ENCODE data around the gene DLK1.

The DLK1 gene

DNA sequence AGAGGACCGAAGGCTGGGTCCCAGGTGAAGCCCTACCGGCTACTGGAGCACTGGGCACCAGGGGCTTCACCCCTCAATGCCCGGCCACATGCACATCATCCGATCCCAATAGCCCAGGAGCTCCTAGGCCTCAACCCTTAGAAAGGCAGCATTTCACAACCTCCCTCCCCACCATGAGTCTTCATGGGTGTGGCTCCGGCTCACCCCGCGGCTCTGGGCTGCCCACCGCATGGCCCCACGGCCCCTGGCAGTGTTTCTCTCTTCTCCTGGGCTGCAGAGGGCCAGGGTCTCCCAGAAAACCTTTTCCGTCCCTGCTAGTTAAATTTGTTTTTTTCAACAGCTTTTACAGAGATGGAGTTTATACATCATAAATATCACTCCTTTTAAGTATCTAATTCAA, 28.6 kb upstream of the DLK1 start:
- Histone ChIP-seq H3K4me3 (ENCODE audit: low read length) (no peak overlapping the region), H2AFZ (ENCODE audit: low read depth, low read length) (no peak overlapping the region), H3K4me1 (ENCODE audit: insufficient read depth, low read length) (no peaks in the 10 kb centered on the region), H3K27me3 (ENCODE audit: insufficient read depth, low read length) (no peaks in the 10 kb centered on the region), H3K9me3 (ENCODE audit: low read length) (no peaks in the 10 kb centered on the region), H3K36me3 (ENCODE audit: insufficient read depth, low read length) (no peaks in the 10 kb centered on the region)

- no peaks in the 10 kb centered on the region for H3K4me1 ChIP-seq (ENCODE audit: insufficient read depth, low read length)
- no peaks in the 10 kb centered on the region for H3K27me3 ChIP-seq (ENCODE audit: insufficient read depth, low read length)
- H3K9me3 ChIP-seq (ENCODE audit: low read length): no peaks in the 10 kb centered on the region
- no peaks in the 10 kb centered on the region for H3K36me3 ChIP-seq (ENCODE audit: insufficient read depth, low read length)
- no peak overlapping the region for H2AFZ ChIP-seq (ENCODE audit: low read depth, low read length)
- no peak overlapping the region for H3K4me3 ChIP-seq (ENCODE audit: low read length)
These were observed 27.8 kb upstream of the DLK1 start for GRCh38 chr14:100698666-100699448.

GRCh38 chr14:100701314-100701713, 25.4 kb upstream of the DLK1 start:
- no peaks in the 10 kb centered on the region for H3K4me1 ChIP-seq (ENCODE audit: insufficient read depth, low read length)
- no peaks in the 10 kb centered on the region for H3K36me3 ChIP-seq (ENCODE audit: insufficient read depth, low read length)
- no peak overlapping the region for H2AFZ ChIP-seq (ENCODE audit: low read depth, low read length)
- no peak overlapping the region for H3K4me3 ChIP-seq (ENCODE audit: low read length)
- H3K27me3 ChIP-seq (ENCODE audit: insufficient read depth, low read length): no peaks in the 10 kb centered on the region
- no peaks in the 10 kb centered on the region for H3K9me3 ChIP-seq (ENCODE audit: low read length)

GRCh38 chr14:100702590-100702989, 24.1 kb upstream of the DLK1 start:
- Histone ChIP-seq H2AFZ (ENCODE audit: low read depth, low read length) (no peak overlapping the region), H3K36me3 (ENCODE audit: insufficient read depth, low read length) (no peaks in the 10 kb centered on the region), H3K27me3 (ENCODE audit: insufficient read depth, low read length) (no peaks in the 10 kb centered on the region), H3K4me3 (ENCODE audit: low read length) (no peak overlapping the region), H3K4me1 (ENCODE audit: insufficient read depth, low read length) (no peaks in the 10 kb centered on the region), H3K9me3 (ENCODE audit: low read length) (no peaks in the 10 kb centered on the region)

DNA sequence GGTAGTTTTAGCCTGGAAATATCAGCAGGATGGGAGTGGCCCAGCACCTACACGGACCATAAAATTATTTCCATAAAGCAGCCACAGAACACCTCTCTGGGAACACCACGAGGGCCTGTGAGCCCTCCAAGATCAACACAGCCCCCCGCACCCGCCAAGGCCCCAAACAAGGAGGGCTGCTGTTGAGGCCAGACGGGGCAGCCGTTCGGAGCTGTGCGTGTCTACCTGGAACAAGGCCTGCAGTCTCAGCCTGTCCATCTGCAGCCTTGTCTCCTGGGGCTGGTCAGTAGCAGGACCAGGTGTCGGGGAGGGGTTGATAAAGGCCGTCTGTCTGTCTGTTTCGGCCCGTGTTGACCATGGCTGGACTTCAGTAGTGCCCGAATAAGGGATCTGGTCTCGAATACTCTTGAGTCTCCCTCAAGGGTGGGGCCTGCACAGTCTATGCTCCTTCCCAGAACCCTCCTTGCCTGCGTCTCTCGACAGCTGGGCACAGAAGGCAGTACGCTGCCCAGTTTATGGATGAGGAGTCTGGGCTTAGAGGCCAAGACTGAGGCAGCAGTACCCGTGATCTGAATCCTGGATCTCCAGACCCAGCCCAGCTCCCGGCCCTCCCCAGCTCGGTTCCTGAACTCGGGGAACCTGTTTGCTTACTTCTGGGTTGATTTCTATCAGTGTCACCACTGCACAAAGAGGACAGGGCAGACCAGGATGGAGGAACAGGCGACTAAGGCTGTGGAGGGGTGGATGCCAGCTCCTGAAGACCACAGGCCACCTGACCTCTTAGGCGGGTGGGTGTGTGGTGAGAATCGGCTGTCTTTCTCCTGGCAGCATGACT, 23.1 kb upstream of the DLK1 start:
- Histone ChIP-seq H2AFZ (ENCODE audit: low read depth, low read length) (no peak overlapping the region), H3K4me3 (ENCODE audit: low read length) (no peak overlapping the region), H3K36me3 (ENCODE audit: insufficient read depth, low read length) (no peaks in the 10 kb centered on the region), H3K4me1 (ENCODE audit: insufficient read depth, low read length) (no peaks in the 10 kb centered on the region), H3K27me3 (ENCODE audit: insufficient read depth, low read length) (no peaks in the 10 kb centered on the region), H3K9me3 (ENCODE audit: low read length) (no peaks in the 10 kb centered on the region)

- H3K27me3 ChIP-seq (ENCODE audit: insufficient read depth, low read length): no peaks in the 10 kb centered on the region
- H3K9me3 ChIP-seq (ENCODE audit: low read length): no peaks in the 10 kb centered on the region
- H3K4me3 ChIP-seq (ENCODE audit: low read length): no peak overlapping the region
- peaks cover 6% of the 10 kb centered on the region for H3K4me1 ChIP-seq (ENCODE audit: insufficient read depth, low read length)
- no peaks in the 10 kb centered on the region for H3K36me3 ChIP-seq (ENCODE audit: insufficient read depth, low read length)
- no peak overlapping the region for H2AFZ ChIP-seq (ENCODE audit: low read depth, low read length)
These were observed 20.5 kb upstream of the DLK1 start for GRCh38 chr14:100706200-100706599.

DNA sequence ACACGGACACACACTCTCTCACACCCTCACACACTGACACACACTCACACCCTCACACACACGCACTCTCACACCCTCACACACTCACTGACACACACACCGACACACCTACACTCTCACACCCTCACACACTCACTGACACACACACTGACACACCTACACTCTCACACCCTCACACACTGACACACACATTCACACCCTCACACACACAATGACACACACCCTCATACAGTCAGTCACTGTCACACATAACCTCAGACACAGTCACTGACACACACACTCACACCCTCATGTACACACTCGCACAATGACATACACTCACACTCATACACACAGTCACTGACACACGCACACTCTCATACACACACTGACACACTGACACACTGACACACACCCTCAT, 19.8 kb upstream of the DLK1 start:
- Histone ChIP-seq H3K36me3 (ENCODE audit: insufficient read depth, low read length) (no peaks in the 10 kb centered on the region), H3K4me1 (ENCODE audit: insufficient read depth, low read length) (peaks cover 8% of the 10 kb centered on the region), H2AFZ (ENCODE audit: low read depth, low read length) (no peak overlapping the region), H3K9me3 (ENCODE audit: low read length) (no peaks in the 10 kb centered on the region), H3K4me3 (ENCODE audit: low read length) (no peak overlapping the region), H3K27me3 (ENCODE audit: insufficient read depth, low read length) (no peaks in the 10 kb centered on the region)

DNA sequence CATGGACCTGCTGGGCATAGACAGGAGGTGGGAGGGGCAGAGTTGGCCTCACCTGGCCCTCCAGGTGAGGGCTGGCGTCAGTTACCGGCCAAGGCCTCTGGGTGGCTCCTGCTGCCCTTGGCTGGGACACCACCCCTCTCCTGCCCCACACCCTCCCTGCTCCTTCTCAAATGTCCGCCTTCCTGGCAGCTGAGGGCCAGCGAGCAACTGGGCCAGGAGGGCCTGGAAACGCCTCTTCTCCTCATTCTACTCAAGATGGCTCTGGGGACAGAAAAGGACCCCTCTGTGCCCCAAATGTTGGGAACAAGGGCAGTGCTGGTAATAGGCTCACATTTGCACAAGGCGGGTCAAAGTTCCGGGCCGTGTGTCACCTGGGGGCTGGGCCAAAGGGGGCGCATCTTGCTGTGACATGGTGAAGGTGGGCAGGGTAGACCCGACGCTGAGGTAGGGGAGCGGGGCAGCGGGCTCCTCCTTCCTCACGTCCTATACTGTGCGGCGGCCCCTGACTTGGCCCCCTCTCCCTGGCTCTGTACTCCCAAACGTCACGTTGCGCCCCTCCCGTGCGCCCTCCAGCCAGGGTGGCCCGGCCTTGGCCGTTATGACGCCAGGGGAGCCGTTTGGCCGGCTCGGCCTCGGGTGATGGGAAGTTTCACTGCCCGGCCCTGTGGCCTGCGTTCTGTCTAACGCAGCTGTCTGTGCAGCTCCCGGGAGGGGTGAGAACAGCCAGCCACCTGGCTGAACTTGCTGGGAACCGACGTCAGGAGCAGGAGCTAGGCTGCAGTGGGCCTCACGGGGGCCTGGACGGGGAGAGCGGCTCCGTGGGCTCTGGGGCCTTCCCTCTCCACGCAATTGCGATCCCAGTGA, 18.0 kb upstream of the DLK1 start:
- no peak overlapping the region for H3K4me3 ChIP-seq (ENCODE audit: low read length)
- no peak overlapping the region for H2AFZ ChIP-seq (ENCODE audit: low read depth, low read length)
- no peaks in the 10 kb centered on the region for H3K9me3 ChIP-seq (ENCODE audit: low read length)
- peaks cover 8% of the 10 kb centered on the region for H3K4me1 ChIP-seq (ENCODE audit: insufficient read depth, low read length)
- H3K36me3 ChIP-seq (ENCODE audit: insufficient read depth, low read length): no peaks in the 10 kb centered on the region
- no peaks in the 10 kb centered on the region for H3K27me3 ChIP-seq (ENCODE audit: insufficient read depth, low read length)

DNA sequence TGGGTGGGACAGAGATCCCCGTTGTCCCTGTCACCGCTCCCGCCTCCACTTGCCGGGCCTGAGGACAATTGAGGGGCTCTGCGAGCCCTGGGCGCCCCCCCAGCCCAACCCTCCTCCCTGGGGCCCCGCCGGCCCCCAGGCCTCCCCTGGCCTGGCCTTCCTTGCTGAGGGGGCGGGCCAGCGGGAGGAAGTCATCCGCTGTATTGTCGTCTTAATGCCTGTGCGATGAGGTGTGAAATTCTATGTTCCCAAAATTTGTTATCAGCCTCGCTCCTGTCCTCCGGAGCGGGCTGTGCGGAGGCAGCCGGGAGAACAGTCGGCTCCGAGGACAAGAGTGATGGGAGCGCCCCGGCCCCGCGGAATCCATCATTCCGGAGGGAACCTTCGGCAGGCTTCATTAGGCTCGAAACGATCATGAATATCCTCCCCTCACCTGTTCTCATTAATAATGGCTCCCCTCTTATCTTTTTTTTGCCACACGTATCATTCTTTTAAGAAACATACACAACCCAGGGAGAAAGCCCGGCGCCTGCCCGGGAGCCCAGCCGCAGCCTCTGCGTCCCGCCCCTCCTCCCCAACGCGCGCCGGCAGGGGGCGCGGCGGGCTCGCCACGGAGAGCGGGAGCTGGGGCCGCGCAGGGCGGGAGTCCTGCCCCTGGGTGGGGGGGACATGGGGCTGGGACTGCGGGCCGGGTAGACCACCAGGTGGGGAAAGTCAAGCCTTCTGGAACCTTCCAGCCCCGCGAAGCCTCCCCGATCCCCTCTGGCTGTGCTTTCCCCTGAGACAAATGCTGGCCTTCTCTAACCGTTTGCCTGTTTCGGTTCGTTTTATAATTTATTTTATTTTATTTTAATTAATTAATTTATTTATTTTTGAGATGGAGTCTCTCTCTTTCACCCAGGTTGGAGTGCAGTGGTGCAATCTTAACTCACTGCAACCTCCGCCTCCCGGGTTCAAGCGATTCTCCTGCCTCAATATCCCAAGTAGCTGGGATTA, 17.1 kb upstream of the DLK1 start:
- Histone ChIP-seq H3K36me3 (ENCODE audit: insufficient read depth, low read length) (no peaks in the 10 kb centered on the region), H3K27me3 (ENCODE audit: insufficient read depth, low read length) (no peaks in the 10 kb centered on the region), H3K9me3 (ENCODE audit: low read length) (no peaks in the 10 kb centered on the region), H3K4me3 (ENCODE audit: low read length) (no peak overlapping the region), H3K4me1 (ENCODE audit: insufficient read depth, low read length) (peaks cover 8% of the 10 kb centered on the region), H2AFZ (ENCODE audit: low read depth, low read length) (no peak overlapping the region)

- peaks cover 8% of the 10 kb centered on the region for H3K4me1 ChIP-seq (ENCODE audit: insufficient read depth, low read length)
- no peak overlapping the region for H3K4me3 ChIP-seq (ENCODE audit: low read length)
- H3K27me3 ChIP-seq (ENCODE audit: insufficient read depth, low read length): no peaks in the 10 kb centered on the region
- H2AFZ ChIP-seq (ENCODE audit: low read depth, low read length): no peak overlapping the region
- no peaks in the 10 kb centered on the region for H3K9me3 ChIP-seq (ENCODE audit: low read length)
- no peaks in the 10 kb centered on the region for H3K36me3 ChIP-seq (ENCODE audit: insufficient read depth, low read length)
These were observed 16.3 kb upstream of the DLK1 start for GRCh38 chr14:100710391-100710790.

DNA sequence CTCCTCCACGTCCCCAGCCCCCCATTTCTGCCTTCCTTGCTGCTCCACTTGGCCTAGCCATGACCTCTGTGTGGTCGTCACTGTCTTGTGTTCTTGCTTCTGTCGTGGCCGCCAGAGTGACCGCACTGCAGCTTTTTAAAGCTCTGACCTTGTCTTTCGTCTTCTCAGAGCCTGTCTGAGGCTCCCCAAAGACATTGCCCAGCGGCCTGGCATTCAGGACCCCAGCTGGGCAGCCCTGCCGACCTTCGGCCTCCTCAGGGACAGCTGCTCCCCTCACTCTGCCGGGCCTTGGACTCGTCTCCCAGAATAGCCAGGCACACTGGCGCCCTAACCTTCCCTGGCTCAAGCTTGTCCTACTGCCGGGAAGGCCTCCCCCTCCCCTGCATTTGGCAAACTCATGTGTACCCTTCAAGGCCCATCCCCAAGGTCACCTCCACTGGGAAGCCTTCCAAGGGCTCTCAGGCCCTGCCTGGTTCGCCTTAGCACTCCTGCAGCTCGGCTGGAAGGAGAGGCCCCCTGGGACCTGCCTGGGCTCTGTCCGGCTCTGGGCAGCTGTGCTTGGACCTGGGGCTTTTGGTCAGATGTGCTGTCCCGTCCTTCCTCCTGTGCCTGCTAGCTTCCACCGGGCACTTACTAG, 15.7 kb upstream of the DLK1 start:
- Histone ChIP-seq H3K27me3 (ENCODE audit: insufficient read depth, low read length) (no peaks in the 10 kb centered on the region), H3K4me1 (ENCODE audit: insufficient read depth, low read length) (peaks cover 8% of the 10 kb centered on the region)

DNA sequence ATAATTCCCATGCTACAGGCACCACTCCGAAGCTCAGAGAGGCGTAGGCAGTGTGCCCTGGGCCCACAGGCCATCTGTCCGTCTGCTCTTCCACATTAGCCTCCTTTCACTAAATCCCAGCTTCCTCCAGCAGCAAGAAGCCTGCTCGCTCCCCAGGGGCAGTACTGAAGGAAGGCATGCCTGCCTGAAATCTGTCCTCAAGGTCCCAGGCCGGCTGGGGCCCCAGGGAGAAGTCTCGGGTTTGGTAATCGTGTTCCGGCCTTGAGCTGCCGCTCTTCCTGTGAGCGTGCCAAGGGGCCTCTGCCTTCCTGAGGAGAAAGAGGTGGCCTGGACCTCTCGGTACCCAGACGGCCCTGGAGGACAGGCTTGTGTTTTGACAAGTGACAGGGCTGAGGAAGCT, 15.2 kb upstream of the DLK1 start:
- H3K27me3 ChIP-seq (ENCODE audit: insufficient read depth, low read length): no peaks in the 10 kb centered on the region
- H3K36me3 ChIP-seq (ENCODE audit: insufficient read depth, low read length): no peaks in the 10 kb centered on the region
- H2AFZ ChIP-seq (ENCODE audit: low read depth, low read length): no peak overlapping the region
- H3K4me3 ChIP-seq (ENCODE audit: low read length): no peak overlapping the region
- no peaks in the 10 kb centered on the region for H3K9me3 ChIP-seq (ENCODE audit: low read length)
- H3K4me1 ChIP-seq (ENCODE audit: insufficient read depth, low read length): peaks cover 8% of the 10 kb centered on the region

More for the DNA sequence above, 15.7 kb upstream of the DLK1 start:
- Histone ChIP-seq H3K36me3 (ENCODE audit: insufficient read depth, low read length) (no peaks in the 10 kb centered on the region), H3K4me3 (ENCODE audit: low read length) (no peak overlapping the region), H2AFZ (ENCODE audit: low read depth, low read length) (no peak overlapping the region), H3K9me3 (ENCODE audit: low read length) (no peaks in the 10 kb centered on the region)
